Stimulated activated CD4-positive, alpha-beta T cell treated with anti-CD3 and anti-CD28 coated beads, Interleukin-12 subunit alpha, Interleukin-12 subunit beta, amount 100 ng/mL, for 4 hours (primary cell): Measurements from ENCODE around the gene ATP4B.

Experiments used
- DNase-seq: peaks from one replicate; pipeline ENCODE4 v3.0.0-alpha.2; 2020

ATP4B gene

GRCh38 chr13:113656003-113656588 lies 1.9 kb downstream of the ATP4B start:
- no peak for DNase-seq

GRCh38 chr13:113655346-113656002 lies 2.5 kb downstream of the ATP4B start:
- DNase-seq, result no peak

- no peak for DNase-seq
Measured at GRCh38 chr13:113654591-113655345, 3.2 kb downstream of the ATP4B start.

GRCh38 chr13:113654175-113654560 lies 3.8 kb downstream of the ATP4B start:
- no peak for DNase-seq

GRCh38 chr13:113653264-113654174 lies 4.5 kb downstream of the ATP4B start:
- no peak for DNase-seq

- DNase-seq, result no peak
Measured at GRCh38 chr13:113652404-113653263, 5.4 kb downstream of the ATP4B start.

- no peak for DNase-seq
Measured at GRCh38 chr13:113651511-113652403, 6.2 kb downstream of the ATP4B start.

- DNase-seq, result no peak
Measured at GRCh38 chr13:113650731-113651148, 7.3 kb downstream of the ATP4B start.

- no peak for DNase-seq
Measured at GRCh38 chr13:113650275-113650674, 7.7 kb downstream of the ATP4B start.

- DNase-seq, result no peak
Measured at GRCh38 chr13:113649212-113649611, 8.8 kb downstream of the ATP4B start.

- DNase-seq, result no peak
Measured at GRCh38 chr13:113648216-113648610, 9.8 kb downstream of the ATP4B start.

GRCh38 chr13:113647351-113648215 lies 10.4 kb downstream of the ATP4B start:
- DNase-seq, result no peak

- no peak for DNase-seq
Measured at GRCh38 chr13:113646921-113647340, 11.1 kb downstream of the ATP4B start.

GRCh38 chr13:113646376-113646775 lies 11.6 kb downstream of the ATP4B start:
- no peak for DNase-seq

GRCh38 chr13:113645329-113645728 lies 12.7 kb downstream of the ATP4B start:
- no peak for DNase-seq

GRCh38 chr13:113644800-113645199 lies 13.2 kb downstream of the ATP4B start:
- no peak for DNase-seq

- no peak for DNase-seq
Measured at GRCh38 chr13:113643593-113643992, 14.4 kb downstream of the ATP4B start.

- DNase-seq, result no peak
Measured at GRCh38 chr13:113642563-113642962, 15.4 kb downstream of the ATP4B start.

GRCh38 chr13:113641426-113641825 lies 16.6 kb downstream of the ATP4B start:
- DNase-seq, result no peak
